WTC11 (cell line): ENCODE results near the gene FLT1. TPM values are rescaled to one million over a fixed set of nuclear protein-coding genes. Genes with fewer than 3 reads are reported as not detected.

ENCODE experiments used
- ATAC-seq: fragments of 200-7000 bp; cut with Tn5 transposase; 2 replicates; pipeline ENCODE4 v1.10.0; 2021; ENCODE audit warnings: mild to moderate bottlenecking, moderate library complexity
- CTCF ChIA-PET: fragments of 300-600 bp; sonication (Branson Sonifier 250); formaldehyde crosslinking; loops from one replicate; lab custom pipeline; 2021; ENCODE audit warnings: antibody characterized with exemption; lab: Charles Lee
- POLR2A ChIA-PET: fragments of 350-600 bp; sonication (Branson Sonifier 250); formaldehyde crosslinking; loops from one replicate; lab custom pipeline; 2021; ENCODE audit warnings: antibody characterized with exemption; lab: Charles Lee
- DNase-seq: peaks from one replicate; pipeline ENCODE4 v3.0.0; 2021; ENCODE audit warnings: low spot score
- H3K27ac Mint-ChIP-seq: 2 replicates; pipeline ENCODE4 v1.8.0; 2021; ENCODE audit warnings: mixed read lengths
- H3K27me3 Mint-ChIP-seq: 2 replicates; pipeline ENCODE4 v1.8.0; 2021; ENCODE audit warnings: low read depth, mild to moderate bottlenecking, moderate library complexity, mixed read lengths
- H3K36me3 Mint-ChIP-seq: 2 replicates; pipeline ENCODE4 v1.8.0; 2021; ENCODE audit warnings: mixed read lengths
- H3K4me1 Mint-ChIP-seq: 2 replicates; pipeline ENCODE4 v1.8.0; 2022; ENCODE audit warnings: mixed read lengths
- H3K4me3 Mint-ChIP-seq: 2 replicates; pipeline ENCODE4 v1.8.0; 2021; ENCODE audit warnings: mild to moderate bottlenecking, moderate library complexity, mixed read lengths
- H3K9me3 Mint-ChIP-seq: 2 replicates; pipeline ENCODE4 v1.8.0; 2021; ENCODE audit warnings: mixed read lengths
- ARID4B ChIP-seq: sonication (generic); formaldehyde crosslinking; IDR thresholded peaks from 2 replicates; pipeline ENCODE4 v1.8.0; 2023; ENCODE audit warnings: missing genetic modification reagents, mild to moderate bottlenecking, borderline replicate concordance
- ATF1 ChIP-seq: sonication (generic); formaldehyde crosslinking; IDR thresholded peaks from 2 replicates; pipeline ENCODE4 v1.8.1; 2023; ENCODE audit warnings: mild to moderate bottlenecking, moderate library complexity, missing genetic modification reagents
- EMX1 ChIP-seq: fragments of 250-450 bp; sonication (Bioruptor Pico); IDR thresholded peaks from 2 replicates; pipeline ENCODE4 v1.8.0; 2021; ENCODE audit warnings: mild to moderate bottlenecking
- ETV6 ChIP-seq: sonication (generic); formaldehyde crosslinking; IDR thresholded peaks from 2 replicates; pipeline ENCODE4 v1.8.1; 2022; ENCODE audit warnings: mild to moderate bottlenecking, missing genetic modification reagents
- NFE2L1 ChIP-seq: sonication (generic); formaldehyde crosslinking; IDR thresholded peaks from 2 replicates; pipeline ENCODE4 v1.8.1; 2023; ENCODE audit warnings: missing genetic modification reagents
- PRRX2 ChIP-seq: fragments of 250-450 bp; sonication (Bioruptor Pico); IDR thresholded peaks from 2 replicates; pipeline ENCODE4 v1.8.0; 2021; ENCODE audit warnings: mild to moderate bottlenecking
- SMAD3 ChIP-seq: sonication (generic); formaldehyde crosslinking; IDR thresholded peaks from 2 replicates; pipeline ENCODE4 v1.8.0; 2022; ENCODE audit warnings: missing genetic modification reagents, mild to moderate bottlenecking, borderline replicate concordance
- SP1 ChIP-seq: sonication (generic); formaldehyde crosslinking; conservative IDR thresholded peaks from 2 replicates; pipeline ENCODE4 v1.8.1; 2022; ENCODE audit warnings: missing genetic modification reagents
- TP53 ChIP-seq: sonication (generic); formaldehyde crosslinking; IDR thresholded peaks from 2 replicates; pipeline ENCODE4 v1.8.1; 2023; ENCODE audit warnings: mild to moderate bottlenecking, missing genetic modification reagents
- ZBTB21 ChIP-seq: sonication (generic); formaldehyde crosslinking; IDR thresholded peaks from 2 replicates; pipeline ENCODE4 v1.8.1; 2023; ENCODE audit warnings: mild to moderate bottlenecking, missing genetic modification reagents, borderline replicate concordance
- ZMAT4 ChIP-seq: fragments of 250-450 bp; sonication (Bioruptor Pico); IDR thresholded peaks from 2 replicates; pipeline ENCODE4 v1.9.0; 2021; ENCODE audit warnings: mild to moderate bottlenecking
- ZNF121 ChIP-seq: sonication (generic); formaldehyde crosslinking; IDR thresholded peaks from 2 replicates; pipeline ENCODE4 v1.8.0; 2023; ENCODE audit warnings: missing genetic modification reagents
- ZNF138 ChIP-seq: sonication (generic); formaldehyde crosslinking; conservative IDR thresholded peaks from 2 replicates; pipeline ENCODE4 v1.8.1; 2022; ENCODE audit warnings: mild to moderate bottlenecking, moderate library complexity, missing genetic modification reagents
- ZNF232 ChIP-seq: sonication (generic); formaldehyde crosslinking; IDR thresholded peaks from 2 replicates; pipeline ENCODE4 v1.8.0; 2022; ENCODE audit warnings: mild to moderate bottlenecking, missing genetic modification reagents
- ZNF423 ChIP-seq: fragments of 250-450 bp; sonication (Bioruptor Pico); IDR thresholded peaks from 2 replicates; pipeline ENCODE4 v2.1.2; 2022; ENCODE audit warnings: mild to moderate bottlenecking, moderate library complexity
- ZNF512 ChIP-seq: sonication (generic); formaldehyde crosslinking; IDR thresholded peaks from 2 replicates; pipeline ENCODE4 v1.8.1; 2022; ENCODE audit warnings: missing genetic modification reagents, borderline replicate concordance
- total RNA-seq: library from RNA; stranded (reverse); gene quantifications from 3 replicates; pipeline ENCODE4 v1.2.3, GENCODE V29; 2021
- TF ChIP-seq, protein P1 (sequence below): sonication (generic); formaldehyde crosslinking; IDR thresholded peaks from 2 replicates; pipeline ENCODE4 v1.8.1; 2023; ENCODE audit warnings: mild to moderate bottlenecking, missing genetic modification reagents
- TF ChIP-seq, protein P2 (sequence below): sonication (generic); formaldehyde crosslinking; IDR thresholded peaks from 2 replicates; pipeline ENCODE4 v1.8.1; 2022; ENCODE audit warnings: mild to moderate bottlenecking, moderate library complexity, missing genetic modification reagents
- TF ChIP-seq, protein P3 (sequence below): sonication (generic); formaldehyde crosslinking; IDR thresholded peaks from 2 replicates; pipeline ENCODE4 v1.8.1; 2022; ENCODE audit warnings: low read depth, mild to moderate bottlenecking, moderate library complexity, missing genetic modification reagents, borderline replicate concordance
- TF ChIP-seq, protein P4 (sequence below): sonication (generic); formaldehyde crosslinking; conservative IDR thresholded peaks from 2 replicates; pipeline ENCODE4 v1.8.1; 2022; ENCODE audit warnings: mild to moderate bottlenecking, missing genetic modification reagents
- TF ChIP-seq, protein P5 (sequence below): sonication (generic); formaldehyde crosslinking; IDR thresholded peaks from 2 replicates; pipeline ENCODE4 v1.8.0; 2022; ENCODE audit warnings: mild to moderate bottlenecking, missing genetic modification reagents

Gene FLT1
- total RNA-seq, 1 experiment from 2014 or later: 66.3 TPM

GRCh38 chr13:28531077-28531844 is 36.3 kb upstream of the FLT1 start:
- ATAC-seq: peak; percentile 52
- POLR2A ChIA-PET: interaction anchor here (0.9 to 1.0 kb wide), 2 partner anchors 36 to 37 kb away, joined by 3 to 4 read pairs; partner anchors contain the start of gene FLT1
- peaks cover 28% of the 10 kb centered on the region for H3K4me1 Mint-ChIP-seq
- peak; percentile 73 for DNase-seq
- H3K9me3 Mint-ChIP-seq: peaks cover 8% of the 10 kb centered on the region
- H3K27me3 Mint-ChIP-seq: peaks cover 29% of the 10 kb centered on the region
- CTCF ChIA-PET: interaction anchor here (0.6 to 1.3 kb wide), 5 partner anchors 18 to 128 kb away, joined by 3 to 4 read pairs (median 3); partner anchors contain the start of gene POMP
- H3K4me3 Mint-ChIP-seq: no peak overlapping the region
- H3K27ac Mint-ChIP-seq: no peak overlapping the region
- peaks cover 6% of the 10 kb centered on the region; the same call in 1 of the 2 replicates for H3K36me3 Mint-ChIP-seq
- TF ChIP-seq ZNF232 (no peak), TP53 (CRISPR knock-in tag) (peak; percentile 64; the same call in 1 of the 2 replicates), ZNF423 (CRISPR knock-in tag) (peak; percentile 41), ZBTB21 (CRISPR knock-in tag) (0 out of 2 replicates have a peak, but pooled peaks have one; percentile 51), ETV6 (CRISPR knock-in tag) (peak; percentile 50; the same call in 1 of the 2 replicates), PRRX2 (CRISPR knock-in tag) (no peak), SMAD3 (no peak), ZNF138 (CRISPR knock-in tag) (no peak), ZMAT4 (CRISPR knock-in tag) (no peak), EMX1 (CRISPR knock-in tag) (no peak), ZNF512 (CRISPR knock-in tag) (0 out of 2 replicates have a peak, but pooled peaks have one; percentile 7), ARID4B (CRISPR knock-in tag) (no peak), NFE2L1 (CRISPR knock-in tag) (peak; percentile 71; the same call in 1 of the 2 replicates), SP1 (CRISPR knock-in tag) (no peak), ATF1 (CRISPR knock-in tag) (no peak), ZNF121 (no peak)
- TF ChIP-seq, protein P1, sequence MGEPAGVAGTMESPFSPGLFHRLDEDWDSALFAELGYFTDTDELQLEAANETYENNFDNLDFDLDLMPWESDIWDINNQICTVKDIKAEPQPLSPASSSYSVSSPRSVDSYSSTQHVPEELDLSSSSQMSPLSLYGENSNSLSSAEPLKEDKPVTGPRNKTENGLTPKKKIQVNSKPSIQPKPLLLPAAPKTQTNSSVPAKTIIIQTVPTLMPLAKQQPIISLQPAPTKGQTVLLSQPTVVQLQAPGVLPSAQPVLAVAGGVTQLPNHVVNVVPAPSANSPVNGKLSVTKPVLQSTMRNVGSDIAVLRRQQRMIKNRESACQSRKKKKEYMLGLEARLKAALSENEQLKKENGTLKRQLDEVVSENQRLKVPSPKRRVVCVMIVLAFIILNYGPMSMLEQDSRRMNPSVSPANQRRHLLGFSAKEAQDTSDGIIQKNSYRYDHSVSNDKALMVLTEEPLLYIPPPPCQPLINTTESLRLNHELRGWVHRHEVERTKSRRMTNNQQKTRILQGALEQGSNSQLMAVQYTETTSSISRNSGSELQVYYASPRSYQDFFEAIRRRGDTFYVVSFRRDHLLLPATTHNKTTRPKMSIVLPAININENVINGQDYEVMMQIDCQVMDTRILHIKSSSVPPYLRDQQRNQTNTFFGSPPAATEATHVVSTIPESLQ (CRISPR knock-in tag): no peak
- TF ChIP-seq, protein P2, sequence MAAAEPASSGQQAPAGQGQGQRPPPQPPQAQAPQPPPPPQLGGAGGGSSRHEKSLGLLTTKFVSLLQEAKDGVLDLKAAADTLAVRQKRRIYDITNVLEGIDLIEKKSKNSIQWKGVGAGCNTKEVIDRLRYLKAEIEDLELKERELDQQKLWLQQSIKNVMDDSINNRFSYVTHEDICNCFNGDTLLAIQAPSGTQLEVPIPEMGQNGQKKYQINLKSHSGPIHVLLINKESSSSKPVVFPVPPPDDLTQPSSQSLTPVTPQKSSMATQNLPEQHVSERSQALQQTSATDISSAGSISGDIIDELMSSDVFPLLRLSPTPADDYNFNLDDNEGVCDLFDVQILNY (CRISPR knock-in tag): 0 out of 2 replicates have a peak, but pooled peaks have one; percentile 32
- TF ChIP-seq, protein P3, sequence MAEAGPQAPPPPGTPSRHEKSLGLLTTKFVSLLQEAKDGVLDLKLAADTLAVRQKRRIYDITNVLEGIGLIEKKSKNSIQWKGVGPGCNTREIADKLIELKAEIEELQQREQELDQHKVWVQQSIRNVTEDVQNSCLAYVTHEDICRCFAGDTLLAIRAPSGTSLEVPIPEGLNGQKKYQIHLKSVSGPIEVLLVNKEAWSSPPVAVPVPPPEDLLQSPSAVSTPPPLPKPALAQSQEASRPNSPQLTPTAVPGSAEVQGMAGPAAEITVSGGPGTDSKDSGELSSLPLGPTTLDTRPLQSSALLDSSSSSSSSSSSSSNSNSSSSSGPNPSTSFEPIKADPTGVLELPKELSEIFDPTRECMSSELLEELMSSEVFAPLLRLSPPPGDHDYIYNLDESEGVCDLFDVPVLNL (CRISPR knock-in tag): no peak
- TF ChIP-seq, protein P4, sequence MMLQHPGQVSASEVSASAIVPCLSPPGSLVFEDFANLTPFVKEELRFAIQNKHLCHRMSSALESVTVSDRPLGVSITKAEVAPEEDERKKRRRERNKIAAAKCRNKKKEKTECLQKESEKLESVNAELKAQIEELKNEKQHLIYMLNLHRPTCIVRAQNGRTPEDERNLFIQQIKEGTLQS (CRISPR knock-in tag): no peak
- TF ChIP-seq, protein P5, sequence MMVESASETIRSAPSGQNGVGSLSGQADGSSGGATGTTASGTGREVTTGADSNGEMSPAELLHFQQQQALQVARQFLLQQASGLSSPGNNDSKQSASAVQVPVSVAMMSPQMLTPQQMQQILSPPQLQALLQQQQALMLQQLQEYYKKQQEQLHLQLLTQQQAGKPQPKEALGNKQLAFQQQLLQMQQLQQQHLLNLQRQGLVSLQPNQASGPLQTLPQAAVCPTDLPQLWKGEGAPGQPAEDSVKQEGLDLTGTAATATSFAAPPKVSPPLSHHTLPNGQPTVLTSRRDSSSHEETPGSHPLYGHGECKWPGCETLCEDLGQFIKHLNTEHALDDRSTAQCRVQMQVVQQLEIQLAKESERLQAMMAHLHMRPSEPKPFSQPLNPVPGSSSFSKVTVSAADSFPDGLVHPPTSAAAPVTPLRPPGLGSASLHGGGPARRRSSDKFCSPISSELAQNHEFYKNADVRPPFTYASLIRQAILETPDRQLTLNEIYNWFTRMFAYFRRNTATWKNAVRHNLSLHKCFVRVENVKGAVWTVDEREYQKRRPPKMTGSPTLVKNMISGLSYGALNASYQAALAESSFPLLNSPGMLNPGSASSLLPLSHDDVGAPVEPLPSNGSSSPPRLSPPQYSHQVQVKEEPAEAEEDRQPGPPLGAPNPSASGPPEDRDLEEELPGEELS: peak; percentile 36; the same call in 1 of the 2 replicates
